ENCODE measurements around the gene DSG2.
A peak's percentile ranks its signal among the peaks of the same experiment; 100 is the strongest.
"Not testable (repeated sequence)": the region's sequence is repeated elsewhere in the genome, so short reads cannot be mapped to it uniquely, and the experiment has no call there.

DSG2 gene

DNA sequence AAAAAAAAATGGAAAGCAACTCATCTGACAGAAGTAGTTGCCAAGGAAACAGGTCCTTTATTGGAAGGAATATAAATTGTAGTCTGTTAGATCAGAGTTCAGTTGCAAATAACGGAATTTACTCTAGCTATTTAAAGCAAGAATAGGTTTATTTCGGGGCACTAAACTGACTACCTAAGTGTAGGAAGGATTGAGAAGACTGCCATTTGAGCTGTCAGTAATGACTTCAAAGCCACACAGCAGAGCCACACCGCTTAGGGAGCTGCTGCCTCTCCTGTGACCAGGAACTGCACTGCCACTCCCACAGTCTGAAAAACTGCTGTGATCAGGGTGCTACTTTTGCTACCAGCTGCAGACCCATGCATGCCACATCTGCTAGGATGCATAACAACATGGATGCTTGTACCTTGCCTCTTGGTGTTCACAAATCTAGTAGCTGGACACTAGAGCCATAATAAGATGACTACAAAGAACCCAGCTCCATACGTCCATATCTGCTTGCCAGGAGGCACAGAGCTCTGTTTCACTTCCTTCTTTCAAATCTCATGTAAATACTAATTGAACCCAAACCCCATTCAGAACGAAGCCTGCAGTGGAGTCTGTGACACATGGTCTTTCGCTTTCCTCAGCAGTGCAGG lies 2.2 kb downstream of the DSG2 start:
- DNase-seq, result no peak

GRCh38 chr18:31503011-31503410 lies 5.0 kb downstream of the DSG2 start:
- DNase-seq, result no peak

- DNase-seq, result no peak
Observed at GRCh38 chr18:31504455-31505147, 6.6 kb downstream of the DSG2 start.

DNA sequence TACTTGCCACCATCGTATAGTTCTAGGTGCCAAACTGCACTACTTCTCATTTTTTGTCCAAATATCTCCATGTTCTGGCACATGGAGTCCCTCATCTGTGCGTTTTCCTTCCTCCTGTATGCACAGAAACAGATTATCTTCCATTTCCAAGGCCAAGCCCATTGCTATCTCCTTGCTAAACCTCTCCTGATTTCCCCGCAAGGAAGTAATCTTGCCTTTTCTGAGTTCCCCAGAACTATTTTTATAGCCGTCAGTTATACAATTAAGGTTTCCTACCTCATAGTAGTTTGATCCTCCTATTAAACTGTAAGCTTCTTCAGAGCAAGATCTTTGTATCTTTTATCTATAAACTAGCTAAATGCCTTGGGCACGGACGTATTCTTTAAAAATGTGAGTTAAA lies 7.2 kb downstream of the DSG2 start:
- DNase-seq, result no peak

GRCh38 chr18:31506024-31506742 lies 8.2 kb downstream of the DSG2 start:
- peak; percentile 8 for DNase-seq

DNA sequence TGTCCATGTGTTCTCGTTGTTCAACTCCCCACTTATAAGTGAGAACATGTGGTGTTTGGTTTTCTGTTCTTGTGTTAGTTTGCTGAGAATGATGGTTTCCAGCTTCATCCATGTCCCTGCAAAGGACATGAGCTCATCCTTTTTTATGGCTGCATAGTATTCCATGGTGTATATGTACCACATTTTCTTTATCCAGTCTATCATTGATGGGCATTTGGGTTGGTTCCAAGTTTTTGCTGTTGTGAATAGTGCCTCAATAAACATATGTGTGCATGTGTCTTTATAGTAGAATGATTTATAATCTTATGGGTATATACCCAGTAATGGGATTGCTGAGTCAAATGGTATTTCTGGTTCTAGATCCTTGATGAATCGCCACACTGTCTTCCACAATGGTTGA lies 9.1 kb downstream of the DSG2 start:
- not testable (repeated sequence) for DNase-seq

DNA sequence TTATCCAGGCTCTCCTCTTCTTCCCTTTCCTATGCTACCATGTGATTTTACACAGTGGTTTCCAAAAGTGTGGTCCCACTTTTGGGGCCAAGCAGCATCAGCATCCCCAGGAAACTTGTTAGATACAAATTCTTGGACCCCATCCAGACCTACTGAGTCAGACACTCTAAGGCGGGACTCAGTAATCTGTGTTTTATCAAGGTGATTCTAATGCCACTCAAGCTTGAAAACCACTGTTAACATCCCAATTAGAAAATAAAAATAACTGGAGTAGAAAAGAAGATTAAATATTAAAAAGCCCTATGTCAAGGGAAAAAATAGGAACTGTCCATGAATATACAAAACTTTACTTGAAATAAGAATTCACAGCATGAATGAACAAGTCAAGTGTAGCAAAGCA lies 10.8 kb downstream of the DSG2 start:
- no peak for DNase-seq

GRCh38 chr18:31509571-31509970 lies 11.6 kb downstream of the DSG2 start:
- no peak for DNase-seq

- DNase-seq, result no peak
Observed at GRCh38 chr18:31510319-31510718, 12.3 kb downstream of the DSG2 start.

GRCh38 chr18:31511098-31511497 lies 13.1 kb downstream of the DSG2 start:
- DNase-seq, result no peak

DNA sequence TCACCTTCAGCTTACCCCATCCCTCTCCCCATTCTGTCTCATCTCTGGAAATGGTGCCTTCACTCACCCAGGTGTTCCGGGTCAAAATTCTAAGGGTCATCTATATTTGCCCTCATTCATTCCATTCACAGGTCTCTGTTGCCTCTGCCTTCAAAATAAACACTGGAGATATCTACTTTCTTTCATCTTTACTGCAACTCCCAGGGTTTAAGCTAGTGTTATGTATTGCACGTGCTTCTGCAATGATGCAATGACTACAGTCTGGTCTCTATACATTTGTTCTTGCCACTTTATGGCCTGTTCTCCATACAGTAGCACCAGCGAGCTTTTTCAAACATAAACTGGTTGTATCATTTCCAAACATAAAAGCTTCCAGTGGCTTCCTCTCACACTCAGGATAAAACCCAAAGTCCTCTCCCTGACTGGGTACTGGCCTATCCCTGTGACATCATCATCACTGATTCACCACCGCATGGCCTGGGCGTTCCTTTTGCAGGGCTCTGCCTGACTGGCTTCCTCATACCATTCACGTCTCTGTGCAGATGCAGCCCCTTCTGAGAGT lies 14.3 kb downstream of the DSG2 start:
- peak; percentile 70 for DNase-seq

DNA sequence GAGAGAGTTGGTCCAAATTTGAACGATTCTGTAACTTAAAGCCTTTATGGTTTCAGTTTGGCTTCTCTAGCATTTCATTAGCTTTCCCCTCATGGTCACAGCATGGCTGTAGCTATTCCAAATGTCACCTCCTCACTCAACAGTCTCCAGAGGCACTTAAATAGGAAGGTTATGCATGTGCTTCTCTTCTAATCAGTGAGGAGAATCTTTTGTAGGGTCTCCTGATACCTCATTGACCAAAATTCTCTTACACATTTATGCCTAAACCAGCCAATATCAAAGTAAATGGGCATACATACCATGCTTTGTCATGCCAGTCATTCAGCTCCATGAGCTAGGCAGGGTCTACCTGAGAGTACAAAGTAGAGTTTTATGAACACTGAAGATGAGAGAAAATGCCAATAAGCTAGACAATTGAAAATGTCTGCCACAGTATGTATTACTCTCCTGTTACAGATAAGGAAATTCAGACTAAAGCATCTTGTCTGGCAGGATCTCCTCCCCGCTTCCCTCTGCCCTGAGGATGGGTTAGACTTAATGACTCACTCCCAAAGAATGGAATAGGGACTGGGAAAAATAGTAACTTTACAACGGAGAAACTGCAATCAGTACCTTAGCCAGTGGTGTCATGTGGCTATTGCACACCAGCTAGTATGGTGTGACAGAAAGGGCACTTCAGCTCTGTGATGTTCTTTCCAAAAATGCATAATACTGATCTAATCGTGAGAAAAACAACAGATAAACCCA lies 15.4 kb downstream of the DSG2 start:
- peak; percentile 69 for DNase-seq

DNA sequence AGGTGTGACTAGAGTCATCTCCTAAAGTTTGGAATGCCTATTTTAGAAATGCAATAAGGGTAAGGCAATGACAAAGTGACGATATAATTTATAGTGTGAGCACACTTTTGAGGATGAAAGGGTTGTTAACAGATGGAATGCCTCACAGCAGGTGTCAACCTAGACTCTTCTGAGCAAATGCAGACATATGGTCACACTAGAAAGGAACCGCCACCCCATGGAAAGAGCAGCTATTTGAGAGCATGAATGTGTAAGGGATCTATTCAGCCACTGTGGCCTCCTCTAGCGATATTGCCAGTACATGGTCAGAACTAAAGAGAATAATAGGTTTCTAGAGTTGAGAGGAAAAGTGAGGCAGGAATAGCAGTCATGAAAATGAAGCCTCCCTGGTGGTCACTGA lies 18.5 kb downstream of the DSG2 start:
- no peak for DNase-seq

DNA sequence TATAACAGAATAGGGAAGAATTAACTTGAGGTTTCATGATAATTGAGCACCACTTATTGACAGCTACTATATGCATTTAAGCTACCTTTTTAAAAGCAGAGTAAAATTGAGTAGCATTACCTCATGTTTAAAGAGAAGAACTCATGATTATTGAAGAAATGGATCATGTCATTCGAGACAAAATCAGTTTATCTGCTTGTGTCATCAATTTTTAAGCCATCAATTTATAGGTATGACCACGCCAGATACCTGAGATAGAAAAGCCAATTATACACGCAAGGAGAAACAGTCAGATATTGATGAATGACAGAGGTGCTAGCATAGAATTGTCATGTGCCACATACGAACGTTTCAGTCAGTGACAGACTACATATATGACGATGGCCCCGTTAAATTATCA lies 28.4 kb downstream of the DSG2 start:
- DNase-seq, result no peak

DNA sequence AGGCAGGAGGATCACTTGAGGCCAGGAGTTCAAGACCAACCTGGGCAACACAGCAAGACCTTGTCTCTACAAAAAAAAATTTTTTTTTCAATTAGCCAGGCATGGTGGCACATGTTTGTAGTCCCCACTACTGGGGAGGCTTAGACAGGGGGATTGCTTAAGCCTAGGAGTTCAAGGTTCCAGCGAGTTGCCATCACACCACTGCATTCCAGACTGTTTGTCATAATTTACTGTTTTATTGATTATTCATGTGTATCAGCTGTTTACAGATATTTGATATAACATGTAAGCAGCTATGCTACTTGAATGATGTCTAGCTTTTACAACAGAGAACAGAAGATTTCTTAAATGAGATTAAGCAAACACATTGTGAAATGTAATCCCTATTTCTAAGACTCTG lies 35.3 kb downstream of the DSG2 start:
- DNase-seq, result no peak

GRCh38 chr18:31538837-31539236 lies 40.9 kb downstream of the DSG2 start:
- DNase-seq, result no peak

DNA sequence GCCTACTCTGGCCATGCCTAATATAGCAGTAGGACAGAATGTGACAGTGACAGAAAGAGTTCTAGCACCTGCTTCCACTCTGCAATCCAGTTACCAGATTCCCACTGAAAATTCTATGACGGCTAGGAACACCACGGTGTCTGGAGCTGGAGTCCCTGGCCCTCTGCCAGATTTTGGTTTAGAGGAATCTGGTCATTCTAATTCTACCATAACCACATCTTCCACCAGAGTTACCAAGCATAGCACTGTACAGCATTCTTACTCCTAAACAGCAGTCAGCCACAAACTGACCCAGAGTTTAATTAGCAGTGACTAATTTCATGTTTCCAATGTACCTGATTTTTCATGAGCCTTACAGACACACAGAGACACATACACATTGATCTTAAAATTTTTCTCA lies 48.5 kb downstream of the DSG2 start:
- DNase-seq, result no peak

DNA sequence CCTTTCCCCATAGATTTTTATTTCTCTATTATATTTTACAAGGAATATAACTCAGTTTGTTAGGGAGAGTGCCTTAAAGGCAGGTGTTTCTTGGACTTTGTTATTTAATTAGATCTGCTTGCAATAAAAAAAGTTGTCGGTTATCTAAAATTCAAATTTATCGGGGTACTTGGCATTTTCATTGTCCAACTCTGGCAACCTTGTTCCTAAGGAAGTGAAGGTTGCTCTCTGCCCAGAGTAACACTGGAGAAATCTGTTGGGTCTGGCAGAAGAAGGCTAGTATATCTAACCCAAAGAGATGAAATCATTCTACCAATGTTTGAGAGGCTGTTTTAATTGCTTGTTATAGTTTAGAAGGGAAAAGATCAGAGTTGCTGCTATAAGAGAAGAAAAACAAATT lies 50.9 kb downstream of the DSG2 start:
- no peak for DNase-seq

DNA sequence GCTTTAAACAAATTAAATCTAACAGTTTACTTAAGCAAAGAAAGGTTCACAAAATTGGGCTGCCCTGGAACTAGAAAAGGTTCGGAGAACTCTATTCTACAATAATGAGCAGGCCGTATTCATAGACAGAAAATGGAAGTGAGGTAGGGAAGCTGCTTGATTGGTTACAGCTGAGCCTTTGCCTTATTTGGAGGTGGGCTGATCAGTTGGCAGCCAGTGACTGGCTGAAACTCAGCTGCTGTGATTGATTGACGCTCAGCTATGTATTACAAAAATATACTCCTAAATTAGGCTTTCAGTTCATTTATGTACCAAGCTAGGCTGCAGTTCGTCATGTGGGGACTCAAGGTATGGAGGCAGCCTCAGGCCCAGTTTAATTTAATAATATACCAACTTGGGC lies 51.4 kb downstream of the DSG2 start:
- DNase-seq, result no peak

GRCh38 chr18:31551883-31552282 lies 53.9 kb downstream of the DSG2 start:
- DNase-seq, result no peak

DNA sequence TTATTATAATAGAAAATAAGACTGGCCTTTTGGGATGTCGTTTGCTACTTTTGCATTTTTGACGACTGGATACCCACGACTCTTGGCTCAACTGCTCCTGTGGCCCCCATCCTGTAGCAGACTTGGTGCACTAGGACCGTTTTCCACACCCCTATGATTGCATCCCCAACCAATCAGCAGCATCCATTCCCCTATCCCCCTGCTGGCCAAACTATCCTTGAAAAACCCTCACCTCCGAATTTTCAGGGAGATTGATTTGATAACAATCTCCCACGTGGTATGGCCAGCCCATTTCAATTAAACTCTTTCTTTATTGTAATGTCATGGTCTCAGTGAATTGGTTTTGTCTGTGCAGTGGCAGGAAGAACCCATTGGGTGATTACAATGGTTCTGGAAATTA lies 55.8 kb downstream of the DSG2 start:
- no peak for DNase-seq

GRCh38 chr18:31554776-31555175 lies 56.8 kb downstream of the DSG2 start:
- no peak for DNase-seq

Data from fibroblast of skin of back (primary cell).